ENCODE measurements around the gene RNF128. TPM values are rescaled to one million over a fixed set of nuclear protein-coding genes. Genes with fewer than 3 reads are reported as not detected.
A peak's percentile ranks its signal among the peaks of the same experiment; 100 is the strongest.

RNF128 gene
- total and polyA plus RNA-seq, 2 of the 13 experiments (the other 11 are each of a cell fraction or from before 2014, with no cell fraction given), result 18.5 to 43.5 TPM

DNA sequence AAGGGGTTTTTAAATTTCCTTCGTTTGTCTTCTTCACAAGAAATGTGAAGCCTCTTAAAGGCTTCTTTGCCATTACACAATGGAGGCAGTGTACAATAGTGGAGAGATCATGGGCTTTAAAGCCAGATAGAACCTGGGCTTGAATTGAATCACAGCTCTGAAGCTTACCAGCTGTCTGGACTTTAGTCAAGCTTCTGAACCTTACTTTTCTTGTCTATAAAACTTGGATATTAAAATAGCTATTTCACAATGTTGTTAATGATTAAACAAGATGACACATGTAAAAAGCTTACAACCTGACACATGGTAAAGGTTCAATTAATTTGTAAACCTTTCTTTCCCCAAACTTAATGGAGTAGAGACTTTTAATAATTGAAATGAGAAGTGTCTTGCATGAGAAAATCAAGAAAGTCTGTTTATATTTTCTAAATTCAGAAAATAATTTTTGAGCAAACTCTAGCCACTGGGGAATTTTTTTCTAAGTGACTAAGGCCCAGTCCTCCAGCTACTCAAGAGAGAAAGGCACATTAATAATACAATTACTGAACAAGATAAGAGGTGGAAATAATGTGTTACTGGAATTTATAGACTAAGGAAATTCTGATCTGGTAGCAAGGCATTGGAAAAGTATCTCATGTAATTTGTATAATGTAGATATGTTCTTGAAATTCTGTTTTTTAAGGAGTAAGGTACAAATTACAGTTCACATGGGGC lies 54.3 kb downstream of the RNF128 start (continued):
- TF ChIP-seq RFXANK (CRISPR knock-in tag; IDR thresholded peaks at IDR 0.05) (no peak), NR0B2 (CRISPR knock-in tag; IDR thresholded peaks at IDR 0.05) (no peak), MYNN (CRISPR knock-in tag; IDR thresholded peaks at IDR 0.05; ENCODE audit: low read depth) (no peak), ZFP36L1 (CRISPR knock-in tag; IDR thresholded peaks at IDR 0.05) (no peak), ZNF160 (CRISPR knock-in tag; IDR thresholded peaks at IDR 0.05) (no peak), NFKB2 (CRISPR knock-in tag; IDR thresholded peaks at IDR 0.05; ENCODE audit: borderline replicate concordance) (no peak), ATF7-NPFF (CRISPR knock-in tag; IDR thresholded peaks at IDR 0.05; ENCODE audit: low read depth) (no peak), HNRNPUL1 (IDR thresholded peaks at IDR 0.05; ENCODE audit: low read depth, low read length) (no peak), FOXJ3 (CRISPR knock-in tag; IDR thresholded peaks at IDR 0.05; ENCODE audit: borderline replicate concordance) (no peak), IKZF1 (IDR thresholded peaks at IDR 0.05) (no peak), U2AF2 (IDR thresholded peaks at IDR 0.05; ENCODE audit: low read depth, low read length) (no peak), NCOR1 (IDR thresholded peaks at IDR 0.05; ENCODE audit: borderline replicate concordance, low read length) (peak; percentile 51; the same call in 1 of the 2 replicates), ZNF770 (CRISPR knock-in tag; IDR thresholded peaks at IDR 0.05) (no peak), CEBPG (CRISPR knock-in tag; IDR thresholded peaks at IDR 0.05) (peak; percentile 19; the same call in 1 of the 2 replicates), CCDC6 (CRISPR knock-in tag; IDR thresholded peaks at IDR 0.05) (no peak), SRY (CRISPR knock-in tag; IDR thresholded peaks at IDR 0.05) (no peak), ZNF7 (CRISPR knock-in tag; IDR thresholded peaks at IDR 0.05) (no peak), XRCC5 (optimal IDR thresholded peaks at IDR 0.05; ENCODE audit: low read length) (no peak), ZNF563 (CRISPR knock-in tag; IDR thresholded peaks at IDR 0.05) (no peak), ZNF672 (CRISPR knock-in tag; IDR thresholded peaks at IDR 0.05) (no peak), KDM2A (CRISPR knock-in tag; IDR thresholded peaks at IDR 0.05; ENCODE audit: borderline replicate concordance, low read depth) (no peak), NR1H2 (CRISPR knock-in tag; IDR thresholded peaks at IDR 0.05; ENCODE audit: borderline replicate concordance, low read depth) (no peak)
- TF ChIP-seq, protein P1, sequence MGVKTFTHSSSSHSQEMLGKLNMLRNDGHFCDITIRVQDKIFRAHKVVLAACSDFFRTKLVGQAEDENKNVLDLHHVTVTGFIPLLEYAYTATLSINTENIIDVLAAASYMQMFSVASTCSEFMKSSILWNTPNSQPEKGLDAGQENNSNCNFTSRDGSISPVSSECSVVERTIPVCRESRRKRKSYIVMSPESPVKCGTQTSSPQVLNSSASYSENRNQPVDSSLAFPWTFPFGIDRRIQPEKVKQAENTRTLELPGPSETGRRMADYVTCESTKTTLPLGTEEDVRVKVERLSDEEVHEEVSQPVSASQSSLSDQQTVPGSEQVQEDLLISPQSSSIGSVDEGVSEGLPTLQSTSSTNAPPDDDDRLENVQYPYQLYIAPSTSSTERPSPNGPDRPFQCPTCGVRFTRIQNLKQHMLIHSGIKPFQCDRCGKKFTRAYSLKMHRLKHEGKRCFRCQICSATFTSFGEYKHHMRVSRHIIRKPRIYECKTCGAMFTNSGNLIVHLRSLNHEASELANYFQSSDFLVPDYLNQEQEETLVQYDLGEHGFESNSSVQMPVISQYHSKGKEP (CRISPR knock-in tag; IDR thresholded peaks at IDR 0.05), result no peak
- TF ChIP-seq, protein P2, sequence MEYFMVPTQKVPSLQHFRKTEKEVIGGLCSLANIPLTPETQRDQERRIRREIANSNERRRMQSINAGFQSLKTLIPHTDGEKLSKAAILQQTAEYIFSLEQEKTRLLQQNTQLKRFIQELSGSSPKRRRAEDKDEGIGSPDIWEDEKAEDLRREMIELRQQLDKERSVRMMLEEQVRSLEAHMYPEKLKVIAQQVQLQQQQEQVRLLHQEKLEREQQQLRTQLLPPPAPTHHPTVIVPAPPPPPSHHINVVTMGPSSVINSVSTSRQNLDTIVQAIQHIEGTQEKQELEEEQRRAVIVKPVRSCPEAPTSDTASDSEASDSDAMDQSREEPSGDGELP (IDR thresholded peaks at IDR 0.05; ENCODE audit: borderline replicate concordance, low read depth), result peak; percentile 76

Data from HepG2 (cell line).